NB4 (cell line): Measurements from ENCODE around the gene GRN.

Source experiments
- DNase-seq: peaks from one replicate; pipeline ENCODE4 v3.0.0; 2010; ENCODE audit warnings: low read depth
- H3K4me3 ChIP-seq: one replicate; pipeline ENCODE4 v1.5.1; 2011; ENCODE audit warnings: mild to moderate bottlenecking, low read depth, low read length, moderate library complexity
- CTCF ChIP-seq: IDR thresholded peaks from one replicate; pipeline ENCODE4 v1.5.1; 2012; ENCODE audit warnings: low read depth, low read length
- MAX ChIP-seq: IDR thresholded peaks from 2 replicates; pipeline ENCODE4 v1.6.1; 2011; ENCODE audit warnings: low read depth, low read length
- MYC ChIP-seq: IDR thresholded peaks from 2 replicates; pipeline ENCODE4 v1.6.1; 2011; ENCODE audit warnings: low read depth, low read length
- POLR2A ChIP-seq: IDR thresholded peaks from 2 replicates; pipeline ENCODE4 v1.6.1; 2011; ENCODE audit warnings: mild to moderate bottlenecking; ENCODE audit not compliant: insufficient read length; ENCODE audit errors: extremely low read depth

Gene GRN

GRCh38 chr17:44379887-44380286, 34.8 kb downstream of the GRN start:
- DNase-seq, result no peak
- H3K4me3 ChIP-seq, result no peak overlapping the region
- TF ChIP-seq CTCF (no peak), POLR2A (no peak)

- no peak for DNase-seq
- TF ChIP-seq CTCF, result no peak
- TF ChIP-seq MAX, result no peak
- TF ChIP-seq MYC, result no peak
- TF ChIP-seq POLR2A, result no peak
- no peak overlapping the region for H3K4me3 ChIP-seq
Measured at GRCh38 chr17:44380767-44381166, 35.7 kb downstream of the GRN start.

DNA sequence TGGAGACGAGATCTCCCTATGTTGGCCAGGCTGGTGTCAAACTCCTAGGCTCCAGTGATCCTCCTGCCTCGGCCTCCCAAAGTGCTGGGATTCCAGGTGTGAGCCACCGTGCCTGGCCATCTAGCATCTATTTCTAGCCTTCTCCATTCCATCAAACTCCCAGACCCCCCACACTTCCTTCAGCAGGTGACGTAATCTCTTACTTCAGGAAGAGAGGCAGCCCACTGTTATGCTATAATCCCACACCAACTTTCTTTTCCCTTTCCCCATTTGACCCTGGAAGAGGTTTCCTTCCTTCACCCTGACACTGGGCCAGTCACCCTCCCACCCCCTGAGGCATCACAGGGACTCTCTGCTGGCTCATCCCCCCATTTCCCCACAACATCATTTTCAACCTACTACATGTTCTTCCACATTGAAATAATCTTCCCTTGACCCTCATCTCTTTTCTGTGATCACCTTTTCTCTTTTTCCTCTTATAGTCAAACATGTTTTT, 36.8 kb downstream of the GRN start:
- H3K4me3 ChIP-seq, result no peak overlapping the region
- TF ChIP-seq MYC (no peak), POLR2A (no peak), MAX (no peak), CTCF (no peak)
- no peak for DNase-seq

DNA sequence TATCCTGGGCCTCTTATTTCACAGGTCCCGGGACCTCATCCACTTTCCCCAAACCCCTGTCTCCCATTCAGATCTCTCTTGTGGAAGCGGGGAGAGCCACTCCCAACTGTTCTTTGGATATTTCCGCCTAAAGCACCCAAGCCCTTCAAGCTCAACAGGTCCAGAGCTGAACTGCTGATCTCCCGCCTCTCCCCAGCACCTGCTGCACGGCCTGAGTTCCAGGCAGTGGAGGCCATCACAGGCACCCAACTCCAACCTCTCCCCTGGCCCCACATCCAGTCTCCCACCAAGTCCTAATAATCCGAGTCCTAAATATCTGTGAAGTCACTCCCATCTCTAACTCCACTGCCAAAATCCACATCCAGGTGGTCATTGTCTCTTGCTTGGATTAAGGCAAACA, 37.8 kb downstream of the GRN start:
- no peak overlapping the region for H3K4me3 ChIP-seq
- TF ChIP-seq POLR2A (no peak), CTCF (no peak), MAX (no peak), MYC (no peak)
- DNase-seq, result no peak

GRCh38 chr17:44383363-44383762, 38.3 kb downstream of the GRN start:
- TF ChIP-seq MAX (no peak), MYC (no peak), POLR2A (no peak), CTCF (no peak)
- H3K4me3 ChIP-seq, result no peak overlapping the region
- DNase-seq, result no peak

DNA sequence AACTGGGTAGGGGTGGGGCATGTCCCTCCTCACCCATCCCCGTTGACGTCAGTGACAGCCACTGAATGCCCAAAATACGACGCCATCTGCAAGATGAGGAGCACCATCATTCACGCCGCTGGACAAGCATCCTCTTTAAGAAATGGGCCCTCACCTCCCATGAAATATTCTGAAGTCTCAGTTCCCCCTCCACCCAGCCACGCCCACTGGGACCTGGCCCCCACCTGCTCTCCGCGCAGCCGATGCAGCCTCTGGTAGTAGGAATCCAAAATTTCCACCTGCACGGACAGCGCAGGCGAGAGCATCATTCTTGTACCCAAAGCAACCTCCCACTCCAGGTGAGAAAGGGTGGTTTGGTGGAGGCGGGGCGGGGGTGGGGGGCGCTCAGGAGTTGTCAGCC, 38.8 kb downstream of the GRN start:
- no peak for DNase-seq
- TF ChIP-seq MAX (no peak), CTCF (no peak), MYC (no peak), POLR2A (no peak)
- no peak overlapping the region for H3K4me3 ChIP-seq
